GM12878 (cell line): Measurements from ENCODE around the gene NEGR1.

ENCODE experiments used
- CREB1 ChIP-seq: IDR thresholded peaks from 2 replicates; pipeline ENCODE4 v1.6.1; 2012; ENCODE audit warnings: low read depth, mild to moderate bottlenecking, inconsistent platforms
- CTCF ChIP-seq, 3 experiments: IDR thresholded peaks in 2 of 3; conservative IDR thresholded peaks in 1 of 3; 2 replicates each; pipeline ENCODE4 v1.5.1; 2011; ENCODE audit warnings: low read depth in 3 of 3, low read length in 3 of 3, mild to moderate bottlenecking in 3 of 3, control low read depth in 2 of 3, moderate library complexity in 2 of 3, inconsistent platforms in 1 of 3, mixed read lengths in 1 of 3; ENCODE audit not compliant: control insufficient read depth in 2 of 3, insufficient read depth in 1 of 3; ENCODE audit errors: extremely low read depth in 1 of 3
- EZH2 ChIP-seq: IDR thresholded peaks from 2 replicates; pipeline ENCODE4 v1.6.1; 2012; ENCODE audit warnings: low read depth, mild to moderate bottlenecking, control low read depth, inconsistent platforms, low read length, borderline replicate concordance; ENCODE audit not compliant: control insufficient read depth
- NFIC ChIP-seq: IDR thresholded peaks from 2 replicates; pipeline ENCODE4 v1.6.1; 2012; ENCODE audit warnings: low read depth, mild to moderate bottlenecking, inconsistent platforms, low read length, moderate library complexity
- NFYB ChIP-seq: IDR thresholded peaks from 2 replicates; pipeline ENCODE4 v1.6.1; 2011; ENCODE audit warnings: low read depth, mild to moderate bottlenecking, low read length, improper control_type of control experiment, moderate library complexity; ENCODE audit not compliant: insufficient read depth
- PKNOX1 ChIP-seq: fragments of 450-650 bp; IDR thresholded peaks from 2 replicates; pipeline ENCODE4 v1.6.1; 2016; ENCODE audit warnings: mild to moderate bottlenecking
- POLR2A ChIP-seq: IDR thresholded peaks from 2 replicates; pipeline ENCODE4 v1.6.1; 2011; ENCODE audit warnings: low read depth, mild to moderate bottlenecking, low read length
- POLR2AphosphoS5 ChIP-seq: IDR thresholded peaks from 2 replicates; pipeline ENCODE4 v1.6.1; 2011; ENCODE audit warnings: mild to moderate bottlenecking, low read length, inconsistent platforms
- TAF1 ChIP-seq: IDR thresholded peaks from 2 replicates; pipeline ENCODE4 v1.6.1; 2011; ENCODE audit warnings: mild to moderate bottlenecking, low read depth, low read length, borderline replicate concordance
- ZNF24 ChIP-seq: fragments of 450-650 bp; IDR thresholded peaks from 2 replicates; pipeline ENCODE4 v1.6.1; 2017; ENCODE audit warnings: antibody characterized with exemption, mild to moderate bottlenecking

- no peak for TF ChIP-seq CTCF (IDR thresholded peaks at IDR 0.05 in 2 of 3, conservative IDR thresholded peaks at IDR 0.05 in 1 of 3; ENCODE audit: control insufficient read depth in 2 of 3, extremely low read depth in 1 of 3, insufficient read depth in 1 of 3, low read depth in 3 of 3, low read length in 3 of 3)
- TF ChIP-seq EZH2 = no peak
- TF ChIP-seq PKNOX1 = no peak
- no peak for TF ChIP-seq POLR2A
- TF ChIP-seq POLR2AphosphoS5 = no peak
- no peak for TF ChIP-seq TAF1
- TF ChIP-seq ZNF24 = no peak
- TF ChIP-seq NFYB = no peak
- no peak for TF ChIP-seq NFIC
- TF ChIP-seq CREB1 = no peak
These were observed 683.0 kb downstream of the NEGR1 start for GRCh38 chr1:71599306-71599705.
